SK-N-SH treated with all-trans-retinoic acid at 6 μM for 48 hours (cell line): Measurements from ENCODE around the gene PDE3A.

Source experiments
- ATAC-seq: fragments of 200-7000 bp; cut with Tn5 transposase; 3 replicates; pipeline ENCODE4 v1.9.1; 2020; ENCODE audit warnings: mild to moderate bottlenecking, moderate library complexity
- ARNTL ChIP-seq: fragments of 450-650 bp; formaldehyde crosslinking; IDR thresholded peaks from 2 replicates; pipeline ENCODE4 v1.5.0; 2020; ENCODE audit warnings: low read depth, mild to moderate bottlenecking, moderate library complexity, borderline replicate concordance
- BACH2 ChIP-seq: fragments of 250-450 bp; sonication (Bioruptor Pico); IDR thresholded peaks from 2 replicates; pipeline ENCODE4 v1.9.0; 2021; ENCODE audit warnings: mild to moderate bottlenecking, borderline replicate concordance
- CREB5 ChIP-seq: fragments of 250-450 bp; sonication (Bioruptor Pico); IDR thresholded peaks from 2 replicates; pipeline ENCODE4 v1.5.1; 2020; ENCODE audit warnings: low read depth, mild to moderate bottlenecking, moderate library complexity
- CSDC2 ChIP-seq: fragments of 250-450 bp; sonication (Bioruptor Pico); IDR thresholded peaks from 2 replicates; pipeline ENCODE4 v1.5.0; 2020; ENCODE audit warnings: mild to moderate bottlenecking, moderate library complexity
- CSRNP3 ChIP-seq: fragments of 250-450 bp; sonication (Bioruptor Pico); IDR thresholded peaks from 2 replicates; pipeline ENCODE4 v1.5.1; 2021; ENCODE audit warnings: mild to moderate bottlenecking, moderate library complexity
- ESRRG ChIP-seq: fragments of 250-450 bp; sonication (Bioruptor Pico); IDR thresholded peaks from 2 replicates; pipeline ENCODE4 v1.6.1; 2021; ENCODE audit warnings: mild to moderate bottlenecking
- GLIS3 ChIP-seq: fragments of 250-450 bp; sonication (Bioruptor Pico); IDR thresholded peaks from 2 replicates; pipeline ENCODE4 v1.5.0; 2020; ENCODE audit warnings: mild to moderate bottlenecking, moderate library complexity
- OSR1 ChIP-seq: fragments of 250-450 bp; sonication (Bioruptor Pico); IDR thresholded peaks from 2 replicates; pipeline ENCODE4 v1.8.0; 2022; ENCODE audit warnings: moderate library complexity, mild to moderate bottlenecking, inconsistent platforms
- PATZ1 ChIP-seq: fragments of 250-450 bp; sonication (Bioruptor Pico); IDR thresholded peaks from 2 replicates; pipeline ENCODE4 v1.8.0; 2020; ENCODE audit warnings: mild to moderate bottlenecking, moderate library complexity, borderline replicate concordance
- PPARA ChIP-seq: fragments of 250-450 bp; sonication (Bioruptor Pico); IDR thresholded peaks from 2 replicates; pipeline ENCODE4 v1.5.0; 2020; ENCODE audit warnings: mild to moderate bottlenecking, borderline replicate concordance
- RARB ChIP-seq: fragments of 250-450 bp; sonication (Bioruptor Pico); IDR thresholded peaks from 2 replicates; pipeline ENCODE4 v1.8.0; 2021; ENCODE audit warnings: mild to moderate bottlenecking, moderate library complexity
- SNAI2 ChIP-seq: fragments of 250-450 bp; sonication (Bioruptor Pico); IDR thresholded peaks from 2 replicates; pipeline ENCODE4 v1.5.0; 2020; ENCODE audit warnings: mild to moderate bottlenecking, moderate library complexity
- TOX ChIP-seq: fragments of 250-450 bp; sonication (Bioruptor Pico); IDR thresholded peaks from 2 replicates; pipeline ENCODE4 v1.8.0; 2021; ENCODE audit warnings: mild to moderate bottlenecking, moderate library complexity, borderline replicate concordance
- TSHZ2 ChIP-seq: fragments of 250-450 bp; sonication (Bioruptor Pico); IDR thresholded peaks from 2 replicates; pipeline ENCODE4 v1.5.0; 2020; ENCODE audit warnings: mild to moderate bottlenecking, moderate library complexity
- ZFP3 ChIP-seq: fragments of 250-450 bp; sonication (Bioruptor Pico); IDR thresholded peaks from 2 replicates; pipeline ENCODE4 v1.5.0; 2020; ENCODE audit warnings: mild to moderate bottlenecking, moderate library complexity
- ZFP30 ChIP-seq: fragments of 450-650 bp; formaldehyde crosslinking; IDR thresholded peaks from 2 replicates; pipeline ENCODE4 v1.5.0; 2022; ENCODE audit warnings: mild to moderate bottlenecking, moderate library complexity
- ZNF70 ChIP-seq: fragments of 450-650 bp; formaldehyde crosslinking; IDR thresholded peaks from 2 replicates; pipeline ENCODE4 v1.5.0; 2020; ENCODE audit warnings: mild to moderate bottlenecking, moderate library complexity
- ZNF8 ChIP-seq: fragments of 450-650 bp; formaldehyde crosslinking; IDR thresholded peaks from 2 replicates; pipeline ENCODE4 v1.5.0; 2020; ENCODE audit warnings: mild to moderate bottlenecking, moderate library complexity

The PDE3A gene

GRCh38 chr12:20421421-20421820, 53.1 kb downstream of the PDE3A start (continued):
- no peak for TF ChIP-seq TSHZ2 (CRISPR knock-in tag)

- TF ChIP-seq GLIS3 (CRISPR knock-in tag) (no peak), ESRRG (CRISPR knock-in tag) (no peak), BACH2 (CRISPR knock-in tag) (no peak), ARNTL (no peak), TSHZ2 (CRISPR knock-in tag) (no peak), SNAI2 (CRISPR knock-in tag) (no peak), CSDC2 (no peak), TOX (CRISPR knock-in tag) (no peak)
- no peak for ATAC-seq
Observed at GRCh38 chr12:20423557-20423956, 55.2 kb downstream of the PDE3A start.

GRCh38 chr12:20424841-20425240, 56.5 kb downstream of the PDE3A start:
- no peak for ATAC-seq
- no peak for TF ChIP-seq BACH2 (CRISPR knock-in tag)
- no peak for TF ChIP-seq ZNF70 (CRISPR knock-in tag)
- no peak for TF ChIP-seq PPARA (CRISPR knock-in tag)

- no peak for ATAC-seq
- TF ChIP-seq OSR1 (no peak), CSRNP3 (CRISPR knock-in tag) (no peak), ZFP3 (CRISPR knock-in tag) (no peak), PATZ1 (CRISPR knock-in tag) (no peak), GLIS3 (CRISPR knock-in tag) (no peak), ZFP30 (CRISPR knock-in tag) (no peak)
Observed at GRCh38 chr12:20426191-20426590, 57.9 kb downstream of the PDE3A start.

GRCh38 chr12:20426957-20427356, 58.6 kb downstream of the PDE3A start:
- ATAC-seq = no peak
- TF ChIP-seq ZNF70 (CRISPR knock-in tag) = no peak
- TF ChIP-seq ARNTL = no peak
- no peak for TF ChIP-seq ZNF8 (CRISPR knock-in tag)
- no peak for TF ChIP-seq CREB5
- TF ChIP-seq RARB (CRISPR knock-in tag) = no peak
